SKM-1 (cell line): ENCODE results near the gene GRIK2.
"Not testable (repeated sequence)": the region's sequence is repeated elsewhere in the genome, so short reads cannot be mapped to it uniquely, and the experiment has no call there.

Experiments used
- DNase-seq: peaks from one replicate; lab custom pipeline; 2025; ENCODE audit not compliant: unreplicated experiment; lab: John Stamatoyannopoulos, UW

Gene GRIK2

GRCh38 chr6:101393251-101393828, at the start of gene GRIK2:
Gene GRIK2, plus strand, starts transcription at chr6:101393708.
- peak; percentile 9 for DNase-seq

- DNase-seq: no peak
Measured at GRCh38 chr6:101344885-101345284, 48.6 kb upstream of the GRIK2 start.

GRCh38 chr6:101348816-101349215, 44.7 kb upstream of the GRIK2 start:
- DNase-seq: no peak

- not testable (repeated sequence) for DNase-seq
Measured at GRCh38 chr6:101350631-101351030, 42.9 kb upstream of the GRIK2 start.

GRCh38 chr6:101351173-101351572, 42.3 kb upstream of the GRIK2 start:
- no peak for DNase-seq

GRCh38 chr6:101352316-101352715, 41.2 kb upstream of the GRIK2 start:
- DNase-seq: no peak

- no peak for DNase-seq
Measured at GRCh38 chr6:101365181-101365580, 28.3 kb upstream of the GRIK2 start.

GRCh38 chr6:101379926-101380325, 13.6 kb upstream of the GRIK2 start:
- DNase-seq: no peak

- no peak for DNase-seq
Measured at GRCh38 chr6:101380897-101381630, 12.4 kb upstream of the GRIK2 start.

- DNase-seq: not testable (repeated sequence)
Measured at GRCh38 chr6:101383747-101384146, 9.8 kb upstream of the GRIK2 start.

- DNase-seq: no peak
Measured at GRCh38 chr6:101386982-101387381, 6.5 kb upstream of the GRIK2 start.

GRCh38 chr6:101391772-101392585, 1.5 kb upstream of the GRIK2 start:
- no peak for DNase-seq

GRCh38 chr6:101392586-101393230, 800 bp upstream of the GRIK2 start:
- DNase-seq: no peak

- DNase-seq: no peak
Measured at GRCh38 chr6:101393829-101394251, 332 bp downstream of the GRIK2 start.

- DNase-seq: no peak
Measured at GRCh38 chr6:101394936-101395335, 1.4 kb downstream of the GRIK2 start.

- DNase-seq: no peak
Measured at GRCh38 chr6:101395345-101395744, 1.8 kb downstream of the GRIK2 start.

- DNase-seq: peak; percentile 18
Measured at GRCh38 chr6:101396548-101397173, 3.2 kb downstream of the GRIK2 start.

GRCh38 chr6:101397199-101397598, 3.7 kb downstream of the GRIK2 start:
- DNase-seq: peak; percentile 2

- DNase-seq: no peak
Measured at GRCh38 chr6:101398716-101399615, 5.5 kb downstream of the GRIK2 start.

- DNase-seq: no peak
Measured at GRCh38 chr6:101399616-101400162, 6.2 kb downstream of the GRIK2 start.
